NCI-H446 (cell line): ENCODE measurements around the gene GNPNAT1.
"Not testable (repeated sequence)": the region's sequence is repeated elsewhere in the genome, so short reads cannot be mapped to it uniquely, and the experiment has no call there.

ENCODE experiments used
- DNase-seq, 2 experiments: peaks; one replicate each; lab custom pipeline; 2025; lab: John Stamatoyannopoulos, UW

The GNPNAT1 gene

GRCh38 chr14:52790011-52790755 is 1.2 kb downstream of the GNPNAT1 start:
- no peak for DNase-seq

- DNase-seq = no peak
These were observed 2.3 kb downstream of the GNPNAT1 start for GRCh38 chr14:52789118-52789517.

- no peak for DNase-seq
These were observed 4.5 kb downstream of the GNPNAT1 start for GRCh38 chr14:52786887-52787286.

DNA sequence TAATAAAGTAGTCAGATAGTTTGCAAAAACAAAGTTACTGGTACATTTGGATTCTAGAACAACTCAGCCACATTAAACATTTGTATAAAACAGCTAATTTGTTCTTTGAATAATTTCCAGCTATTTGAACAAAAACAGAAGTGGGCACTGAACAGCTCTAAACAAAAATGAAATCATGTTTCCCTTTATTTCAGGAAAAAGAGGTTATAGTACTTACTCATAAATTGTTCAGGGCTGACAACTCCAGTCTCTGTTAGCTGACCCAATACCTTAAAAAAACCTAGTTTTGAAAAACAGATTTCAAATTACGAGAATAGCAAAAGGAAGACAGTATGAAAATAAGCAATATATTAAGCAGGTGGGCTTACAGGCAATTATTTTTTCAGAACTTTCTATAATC is 8.2 kb downstream of the GNPNAT1 start:
- DNase-seq = no peak

GRCh38 chr14:52781629-52782028 is 9.8 kb downstream of the GNPNAT1 start:
- DNase-seq = no peak

GRCh38 chr14:52780893-52781292 is 10.5 kb downstream of the GNPNAT1 start:
- no peak for DNase-seq

GRCh38 chr14:52778702-52779101 is 12.7 kb downstream of the GNPNAT1 start:
- no peak for DNase-seq

GRCh38 chr14:52776816-52777215 is 14.6 kb downstream of the GNPNAT1 start:
- no peak for DNase-seq

GRCh38 chr14:52769887-52770286 is 21.5 kb downstream of the GNPNAT1 start:
- no peak for DNase-seq

GRCh38 chr14:52767058-52767833 is 24.2 kb downstream of the GNPNAT1 start:
- DNase-seq = no peak

DNA sequence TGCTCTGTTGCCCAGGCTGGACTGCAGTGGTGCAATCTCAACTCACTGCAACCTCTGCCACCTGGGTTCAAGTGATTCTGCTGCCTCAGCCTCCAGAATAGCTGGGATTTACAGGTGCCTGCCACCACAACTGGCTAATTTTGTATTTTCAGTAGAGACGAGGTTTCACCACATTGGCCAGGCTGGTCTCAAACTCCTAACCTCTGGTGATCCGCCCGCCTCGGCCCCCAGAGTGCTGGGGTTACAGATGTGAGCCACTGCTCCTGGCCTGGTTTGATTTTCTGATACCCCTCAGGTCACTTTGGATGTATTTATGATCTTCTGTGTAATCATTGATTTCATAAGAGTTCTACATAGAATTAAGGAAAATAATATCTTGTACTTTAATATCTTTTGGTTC is 28.5 kb downstream of the GNPNAT1 start:
- DNase-seq = not testable (repeated sequence)

GRCh38 chr14:52759145-52759544 is 32.3 kb downstream of the GNPNAT1 start:
- no peak for DNase-seq

GRCh38 chr14:52755607-52756316 is 35.6 kb downstream of the GNPNAT1 start:
- no peak for DNase-seq

DNA sequence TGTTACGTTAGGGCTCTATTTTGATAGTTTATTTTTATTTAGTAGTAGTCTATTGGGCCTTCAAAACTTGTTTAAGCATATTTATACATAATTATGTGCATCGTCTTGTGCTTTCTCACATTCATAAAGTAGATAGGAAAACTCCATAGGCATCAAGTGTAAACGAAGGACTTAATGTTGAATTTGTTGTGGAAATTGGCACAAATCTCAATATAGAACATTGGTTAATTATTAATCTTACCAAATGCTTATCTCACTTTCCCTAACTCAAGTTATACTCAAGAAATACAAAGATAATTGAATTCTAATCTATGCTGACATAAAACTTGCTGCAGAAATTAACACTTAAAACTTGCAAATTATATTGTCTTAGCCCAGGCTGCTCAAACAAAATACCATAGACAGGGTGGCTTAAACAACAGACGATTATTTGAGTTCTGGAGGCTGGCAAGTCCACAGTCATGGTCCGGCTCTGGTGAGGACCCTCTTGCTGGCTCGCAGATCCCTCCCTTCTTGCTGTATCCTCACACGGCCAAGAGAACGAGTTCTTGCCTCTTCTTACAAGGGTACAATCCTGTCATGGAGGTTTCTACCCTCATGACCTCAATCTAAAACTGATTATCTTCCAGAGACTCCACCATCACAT is 42.6 kb downstream of the GNPNAT1 start:
- DNase-seq = no peak

GRCh38 chr14:52741865-52742264 is 49.5 kb downstream of the GNPNAT1 start:
- no peak for DNase-seq

DNA sequence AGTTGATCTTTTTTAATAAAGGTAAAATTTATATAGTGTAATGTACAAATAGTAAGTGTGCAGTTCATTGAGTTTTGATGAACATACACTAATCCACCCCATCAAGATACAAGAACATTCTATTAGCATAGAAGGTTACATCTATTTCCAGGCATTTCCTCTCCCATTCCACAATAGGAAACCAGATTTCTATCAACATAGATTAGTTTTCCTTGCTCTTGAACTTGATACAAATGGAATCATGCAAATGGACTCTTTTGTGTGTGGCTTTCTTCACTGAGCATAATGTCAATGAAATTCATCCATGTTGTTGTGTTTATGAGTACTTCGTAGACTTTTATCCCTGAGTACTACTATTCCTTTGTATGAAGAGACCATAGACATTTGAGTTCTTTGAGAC is 50.7 kb downstream of the GNPNAT1 start:
- no peak for DNase-seq

DNA sequence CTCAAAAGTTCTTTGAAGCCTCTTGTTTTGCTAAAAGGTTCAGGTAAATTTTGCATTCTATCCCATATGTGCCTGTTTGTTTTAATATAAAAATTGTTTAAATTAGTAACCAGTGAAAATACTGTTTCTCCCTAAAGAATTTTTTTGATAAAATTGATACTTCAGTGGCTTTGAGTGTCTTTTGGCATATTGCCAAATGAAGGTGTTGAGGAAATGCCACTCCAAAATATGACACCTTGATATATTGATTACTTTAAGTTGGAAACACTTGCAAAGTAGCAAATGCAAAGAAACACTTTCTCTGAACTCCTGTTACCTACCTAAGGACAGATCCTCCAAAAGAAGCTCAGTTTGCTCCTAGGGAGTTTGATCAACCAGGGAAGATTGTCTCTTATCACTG is 53.0 kb downstream of the GNPNAT1 start:
- peak in 1 of 2 experiments; percentile 2 for DNase-seq

GRCh38 chr14:52735921-52736489 is 55.4 kb downstream of the GNPNAT1 start:
- no peak for DNase-seq

DNA sequence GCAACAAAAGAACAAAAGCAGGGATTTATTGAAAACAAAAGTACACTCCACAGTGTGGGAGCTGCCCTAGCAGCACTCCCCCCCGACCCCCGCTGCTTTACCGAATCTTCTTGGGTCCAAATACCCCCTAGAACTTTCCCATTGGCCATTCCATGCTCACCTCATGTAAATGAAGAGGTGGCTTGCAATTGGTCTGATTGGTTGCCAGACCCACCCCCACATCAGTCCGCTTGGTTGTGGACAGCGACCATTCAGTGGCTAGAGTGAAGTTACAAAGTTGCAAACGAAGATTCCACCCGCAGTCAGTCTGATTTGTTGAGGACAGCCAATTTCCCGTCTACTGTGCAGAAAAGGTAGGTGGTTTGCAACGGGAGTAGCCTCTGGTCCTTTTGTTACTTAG is 57.6 kb downstream of the GNPNAT1 start:
- no peak for DNase-seq

DNA sequence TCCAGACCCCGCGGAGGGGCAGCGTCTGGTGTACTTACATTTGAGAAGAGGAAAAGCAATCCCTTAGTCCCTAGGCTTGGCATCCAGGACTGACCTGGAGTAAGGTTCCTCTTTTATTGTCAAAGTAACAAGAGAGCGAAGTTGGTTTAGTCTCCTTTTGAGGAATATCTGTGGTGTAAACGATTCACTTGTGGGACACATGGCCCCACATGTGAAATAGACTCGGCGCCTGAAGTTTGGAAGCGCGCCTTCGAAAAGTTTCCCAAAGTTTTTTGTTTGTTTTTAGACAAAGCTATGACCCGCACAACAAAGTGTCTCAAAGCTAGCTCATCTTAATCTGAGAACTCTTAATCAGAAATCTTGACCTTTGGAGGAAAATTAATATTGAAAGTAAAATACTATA is 60.7 kb downstream of the GNPNAT1 start:
- DNase-seq = no peak

- DNase-seq = peak; percentile 93 to 98
These were observed 61.3 kb downstream of the GNPNAT1 start, which contains the start of gene STYX for GRCh38 chr14:52729925-52730708. Gene STYX, plus strand, starts transcription at chr14:52730166. Its CDS starts 309 bp downstream, at chr14:52730475.
